B cell (primary cell): Measurements from ENCODE around the gene SERPINF2.

Experiments
- CTCF ChIP-seq: fragments of 200-600 bp; IDR thresholded peaks from one replicate; pipeline ENCODE4 v1.8.0; 2022; ENCODE audit warnings: antibody characterized with exemption, mild to moderate bottlenecking
- EZH2 ChIP-seq: IDR thresholded peaks from 2 replicates; pipeline ENCODE4 v1.6.1; 2012; ENCODE audit warnings: borderline replicate concordance, low read depth, mild to moderate bottlenecking, moderate library complexity, low read length; ENCODE audit not compliant: insufficient read depth, poor library complexity, severe bottlenecking

GRCh38 chr17:1737531-1738291 is 5.0 kb upstream of the SERPINF2 start:
- TF ChIP-seq CTCF (no peak), EZH2 (no peak)
